GM06990 (cell line): ENCODE measurements around the gene SUSD4.

Source experiments
- DNase-seq: peaks from one replicate; pipeline ENCODE4 v3.0.0-alpha.2; 2011; ENCODE audit not compliant: insufficient read length; ENCODE audit errors: extremely low read depth
- H3K27me3 ChIP-seq: replicated peaks from 2 replicates; pipeline ENCODE4 v1.6.0; 2011; ENCODE audit warnings: low read length; ENCODE audit not compliant: control insufficient read depth, insufficient read depth
- H3K36me3 ChIP-seq: 2 replicates; pipeline ENCODE4 v1.5.1; 2011; ENCODE audit warnings: low read length; ENCODE audit not compliant: control insufficient read depth, insufficient read depth
- H3K4me3 ChIP-seq: replicated peaks from 2 replicates; pipeline ENCODE4 v1.5.1; 2011; ENCODE audit warnings: low read depth, mild to moderate bottlenecking, control low read depth, low read length
- CTCF ChIP-seq: IDR thresholded peaks from 2 replicates; pipeline ENCODE4 v1.5.1; 2011; ENCODE audit warnings: low read length, control low read depth, mild to moderate bottlenecking, inconsistent platforms; ENCODE audit not compliant: insufficient read depth, poor library complexity, severe bottlenecking

SUSD4 gene

GRCh38 chr1:223304931-223305330 lies 59.0 kb downstream of the SUSD4 start:
- Histone ChIP-seq H3K27me3 (no peaks in the 10 kb centered on the region), H3K4me3 (no peak overlapping the region), H3K36me3 (no peaks in the 10 kb centered on the region)
- no peak for DNase-seq
- TF ChIP-seq CTCF: no peak

- no peaks in the 10 kb centered on the region for H3K36me3 ChIP-seq
- no peak for TF ChIP-seq CTCF
- H3K4me3 ChIP-seq: no peak overlapping the region
- no peak for DNase-seq
- no peaks in the 10 kb centered on the region for H3K27me3 ChIP-seq
These were observed 62.6 kb downstream of the SUSD4 start for GRCh38 chr1:223301371-223301770.

- no peaks in the 10 kb centered on the region for H3K27me3 ChIP-seq
- TF ChIP-seq CTCF: no peak
- no peak overlapping the region for H3K4me3 ChIP-seq
- H3K36me3 ChIP-seq: no peaks in the 10 kb centered on the region
- no peak for DNase-seq
These were observed 64.4 kb downstream of the SUSD4 start for GRCh38 chr1:223299553-223299952.

- no peak for TF ChIP-seq CTCF
- Histone ChIP-seq H3K27me3 (no peaks in the 10 kb centered on the region), H3K4me3 (no peak overlapping the region)
These were observed 65.3 kb downstream of the SUSD4 start for GRCh38 chr1:223298701-223299100.

GRCh38 chr1:223297800-223298199 lies 66.2 kb downstream of the SUSD4 start:
- no peak for DNase-seq
- no peaks in the 10 kb centered on the region for H3K36me3 ChIP-seq
- no peak overlapping the region for H3K4me3 ChIP-seq
- no peaks in the 10 kb centered on the region for H3K27me3 ChIP-seq
- TF ChIP-seq CTCF: no peak

More at GRCh38 chr1:223298701-223299100, 65.3 kb downstream of the SUSD4 start:
- H3K36me3 ChIP-seq: no peaks in the 10 kb centered on the region
- DNase-seq: no peak

GRCh38 chr1:223291796-223292195 lies 72.2 kb downstream of the SUSD4 start:
- no peak for DNase-seq
- no peak overlapping the region for H3K4me3 ChIP-seq
- H3K36me3 ChIP-seq: no peaks in the 10 kb centered on the region
- TF ChIP-seq CTCF: no peak
- no peaks in the 10 kb centered on the region for H3K27me3 ChIP-seq
